NCI-H774 (cell line): Measurements from ENCODE around the gene ALCAM.

Source experiments
- DNase-seq: peaks from one replicate; lab custom pipeline; 2025; lab: John Stamatoyannopoulos, UW

The ALCAM gene

DNA sequence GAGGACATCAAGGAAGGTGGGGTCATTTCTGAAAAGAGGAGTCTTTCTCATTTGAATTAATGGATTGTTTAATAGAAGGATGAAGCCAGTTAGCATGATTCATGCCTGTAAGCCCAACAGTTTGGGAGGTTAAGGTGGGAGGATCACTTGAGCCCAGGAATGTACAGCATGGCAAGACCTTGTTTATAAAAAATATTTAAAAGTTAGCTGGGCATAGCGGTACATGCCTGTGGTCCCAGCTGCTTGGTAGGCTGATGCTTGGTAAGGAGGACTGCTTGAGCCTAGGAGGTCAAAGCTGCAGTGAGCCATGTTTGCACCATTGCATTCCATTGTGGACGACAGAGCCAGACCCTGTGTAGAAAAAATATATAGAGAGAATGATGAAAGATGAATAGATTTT, 165.5 kb downstream of the ALCAM start:
- no peak for DNase-seq

DNA sequence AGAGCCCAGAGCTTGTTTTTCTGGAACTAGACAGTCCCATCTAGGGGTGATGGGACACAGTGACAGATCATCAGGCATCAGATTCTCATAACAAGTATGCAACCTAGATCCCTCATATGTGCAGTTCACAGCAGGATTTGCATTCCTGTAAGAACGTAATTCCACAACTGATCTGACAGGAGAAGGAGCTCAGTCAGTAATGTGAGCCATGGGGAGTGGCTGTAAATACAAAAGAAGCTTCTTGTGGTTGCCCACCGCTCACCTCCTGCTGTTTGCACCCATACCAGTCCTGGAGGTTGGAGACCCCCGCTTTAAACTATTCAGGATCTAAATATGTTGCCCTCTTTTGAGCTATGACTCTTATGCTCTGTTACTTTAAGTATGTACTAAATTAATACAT, 167.3 kb downstream of the ALCAM start:
- no peak for DNase-seq

DNA sequence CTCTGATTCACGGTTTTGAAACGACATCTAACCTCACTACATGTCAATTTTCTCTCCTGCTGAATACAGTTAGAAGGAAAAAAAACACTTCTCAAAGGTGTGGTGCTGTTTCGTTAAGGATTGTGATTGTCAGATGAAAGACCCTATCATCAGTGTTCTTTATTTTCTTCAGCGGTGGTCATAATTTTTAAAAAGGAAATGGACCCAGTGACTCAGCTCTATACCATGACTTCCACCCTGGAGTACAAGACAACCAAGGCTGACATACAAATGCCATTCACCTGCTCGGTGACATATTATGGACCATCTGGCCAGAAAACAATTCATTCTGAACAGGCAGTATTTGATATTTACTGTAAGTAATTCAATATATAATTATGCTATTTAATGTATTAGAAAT, 167.8 kb downstream of the ALCAM start:
- DNase-seq: no peak

DNA sequence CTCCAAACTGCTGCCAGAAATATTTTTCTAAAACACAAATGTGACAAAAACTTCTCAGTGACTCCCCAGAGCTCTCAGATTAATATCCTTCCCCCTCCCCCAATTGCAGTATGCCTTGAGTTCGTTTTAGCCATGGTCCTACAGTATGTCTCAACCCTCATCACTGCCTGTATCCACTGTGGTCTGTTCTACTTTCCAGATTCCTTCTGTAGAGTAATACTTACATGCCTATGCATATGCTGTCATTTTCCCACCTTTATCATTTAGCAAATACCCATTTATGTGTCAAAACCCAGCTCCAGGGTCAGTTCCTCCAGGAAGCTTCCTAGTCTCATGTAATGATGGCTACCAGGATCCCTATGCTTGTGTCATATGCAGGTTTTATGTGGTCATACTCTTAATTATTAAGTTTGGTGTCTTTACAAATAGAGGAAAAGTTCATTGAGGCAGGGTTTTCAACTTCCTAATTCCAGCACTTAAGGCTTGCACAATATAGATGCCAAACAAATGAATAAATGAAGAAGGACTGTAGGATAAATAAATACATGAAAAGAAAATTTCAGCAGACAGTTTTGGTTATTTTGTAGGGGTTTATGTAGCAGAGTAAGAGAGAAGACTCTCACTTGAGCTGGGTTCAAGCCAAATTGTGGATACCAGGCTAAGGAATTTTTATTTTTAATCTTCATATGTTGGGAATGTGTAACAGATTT, 170.8 kb downstream of the ALCAM start:
- DNase-seq: no peak

DNA sequence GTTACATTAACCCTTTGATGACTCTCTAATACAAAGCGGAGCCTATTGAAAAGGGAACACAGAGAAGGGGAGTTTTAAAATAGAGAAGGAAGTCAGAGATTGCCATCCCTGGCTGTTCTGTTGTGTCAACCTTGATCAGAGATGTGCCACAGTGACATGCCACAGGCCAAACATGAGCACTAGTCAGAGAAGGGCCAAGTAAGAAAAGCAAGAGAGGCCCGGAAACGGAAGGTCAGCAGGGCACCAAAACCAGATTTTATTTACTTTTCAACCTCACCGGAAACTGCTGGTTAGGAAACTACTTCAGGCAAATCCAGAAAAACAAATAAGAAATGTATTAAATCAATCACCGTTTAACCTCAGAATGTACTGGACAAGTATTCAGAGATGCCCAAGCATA, 171.8 kb downstream of the ALCAM start:
- no peak for DNase-seq

DNA sequence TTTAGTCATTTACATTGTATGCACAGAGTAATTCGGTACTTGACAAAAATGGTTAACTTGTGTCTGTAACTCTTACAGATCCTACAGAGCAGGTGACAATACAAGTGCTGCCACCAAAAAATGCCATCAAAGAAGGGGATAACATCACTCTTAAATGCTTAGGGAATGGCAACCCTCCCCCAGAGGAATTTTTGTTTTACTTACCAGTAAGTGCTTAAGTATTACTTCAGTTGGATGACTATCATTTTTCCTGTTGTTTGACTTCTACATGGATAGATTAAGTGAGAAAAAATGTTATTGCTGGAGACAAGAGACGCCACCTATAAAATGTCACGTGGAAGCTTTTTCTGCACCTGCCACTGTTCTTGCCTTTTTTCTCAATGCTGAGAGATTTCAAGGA, 173.2 kb downstream of the ALCAM start:
- no peak for DNase-seq

DNA sequence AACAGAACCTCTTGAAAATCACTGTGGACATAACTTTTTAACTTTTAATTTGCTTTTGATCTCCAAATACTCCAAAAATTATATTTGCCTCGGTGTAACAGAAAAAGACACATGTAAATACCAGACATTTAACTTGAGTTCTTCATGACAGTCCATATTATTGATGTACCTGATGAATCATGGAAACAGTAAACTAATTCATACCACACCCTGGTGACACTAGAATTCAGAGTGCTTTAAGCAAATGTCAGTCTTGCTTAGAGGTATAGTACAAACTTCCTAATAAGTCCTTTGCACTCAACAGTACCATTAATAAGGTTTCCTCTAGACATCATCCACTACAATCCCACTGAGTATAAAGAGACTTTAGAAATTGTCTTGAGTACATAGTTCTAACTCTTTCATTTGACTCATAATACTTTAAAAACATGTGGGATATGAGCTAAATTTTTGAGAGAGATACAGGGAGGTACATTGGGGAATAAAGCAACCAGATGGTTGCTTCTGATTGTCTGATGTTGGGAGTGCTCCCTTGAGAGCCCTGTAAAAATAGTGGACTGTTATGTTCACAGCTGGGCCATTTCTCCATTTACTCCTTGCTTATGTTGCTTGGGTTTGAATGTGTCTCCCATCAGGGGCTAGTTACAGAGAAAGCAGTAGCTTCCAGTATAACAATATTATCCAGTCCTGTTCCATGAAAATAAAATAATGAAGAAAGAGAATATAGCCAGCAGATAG, 175.7 kb downstream of the ALCAM start:
- DNase-seq: no peak

DNA sequence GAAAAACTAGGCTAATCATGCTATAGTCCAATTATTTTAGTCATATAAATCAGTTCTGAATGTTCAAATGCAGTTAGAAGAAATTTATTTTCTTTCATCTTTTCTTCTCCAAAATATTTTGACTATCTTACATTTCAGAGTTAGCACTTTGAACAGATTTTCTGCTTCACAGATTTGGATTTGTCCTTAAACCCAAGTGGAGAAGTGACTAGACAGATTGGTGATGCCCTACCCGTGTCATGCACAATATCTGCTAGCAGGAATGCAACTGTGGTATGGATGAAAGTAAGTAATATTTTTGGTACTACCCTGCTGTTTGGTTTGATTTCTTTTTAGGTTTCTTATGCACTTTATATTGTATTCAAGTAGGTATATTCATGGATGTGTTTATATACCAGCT, 178.3 kb downstream of the ALCAM start:
- DNase-seq: no peak

DNA sequence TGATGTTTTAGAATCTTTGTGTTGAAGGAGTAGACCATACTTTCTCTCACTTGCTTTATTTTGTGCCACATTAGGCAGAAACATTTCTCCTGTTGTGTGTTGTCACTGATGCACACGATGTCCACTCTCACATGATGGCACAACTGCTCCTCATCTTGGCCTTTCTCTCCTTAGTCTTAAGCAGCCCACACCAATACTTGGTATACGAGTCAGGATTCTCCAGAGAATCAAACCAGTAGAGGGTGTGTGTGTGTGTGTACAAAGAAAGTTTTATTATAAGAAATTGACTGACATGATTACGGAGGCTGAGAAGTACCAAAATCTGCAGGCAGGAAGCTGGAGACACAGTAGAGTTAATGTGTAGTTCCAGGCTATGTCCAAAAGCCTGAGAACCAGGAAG, 187.1 kb downstream of the ALCAM start:
- DNase-seq: no peak

DNA sequence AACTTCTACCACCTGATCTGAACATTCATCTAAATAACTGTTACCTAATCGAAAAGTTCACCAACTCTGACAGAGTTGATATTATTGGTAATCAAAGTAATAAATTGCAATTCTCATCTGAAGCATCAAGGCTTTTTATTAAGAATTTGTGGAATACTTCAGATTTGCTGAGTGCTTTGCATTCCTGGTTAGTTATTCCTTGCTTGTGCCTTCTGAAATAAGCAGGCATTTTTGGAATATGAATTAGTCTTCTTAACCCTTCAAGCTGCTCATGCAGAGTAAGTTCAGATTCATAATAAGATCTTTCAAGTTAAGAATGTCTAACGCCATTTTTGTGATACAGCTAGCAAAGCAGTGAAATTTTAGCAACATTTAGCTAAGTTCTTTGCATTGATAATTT, 188.5 kb downstream of the ALCAM start:
- DNase-seq: no peak

DNA sequence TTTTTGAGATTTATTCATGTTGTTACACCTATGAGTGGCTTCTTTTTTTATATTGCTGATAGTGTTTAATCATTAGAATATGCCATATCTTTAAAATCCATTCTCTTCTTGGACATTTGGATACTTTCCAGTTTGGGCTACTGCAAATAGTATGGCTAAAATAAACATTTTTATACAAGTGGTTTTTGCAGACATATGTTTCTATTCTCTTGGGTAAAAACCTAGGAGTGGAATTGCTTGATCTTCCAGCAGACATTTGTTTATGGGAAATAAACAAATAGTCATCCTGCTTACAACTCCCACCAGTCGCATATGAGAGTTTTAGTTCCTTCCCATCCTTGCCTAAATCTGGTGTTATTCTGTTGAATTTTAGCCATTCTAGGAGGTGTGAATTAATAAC, 193.1 kb downstream of the ALCAM start:
- DNase-seq: no peak

DNA sequence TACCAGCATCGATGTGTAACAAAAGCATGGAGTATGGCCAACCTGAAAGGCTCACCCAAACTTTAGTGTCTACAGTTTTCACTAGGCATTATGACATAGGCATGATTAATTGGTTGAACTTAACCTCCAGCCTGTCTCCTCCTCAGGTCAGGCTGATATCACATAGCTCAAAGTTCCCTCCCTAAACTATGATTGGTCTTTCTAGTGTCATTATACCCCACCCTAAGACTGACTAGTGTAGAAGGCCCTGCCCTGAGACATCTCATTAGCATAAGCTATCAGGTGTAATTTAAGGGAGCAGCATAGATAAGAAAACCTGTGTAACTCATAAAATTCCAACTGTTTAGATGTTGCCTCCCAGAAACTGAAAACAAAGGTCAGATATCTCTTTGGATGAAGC, 195.2 kb downstream of the ALCAM start:
- DNase-seq: no peak

DNA sequence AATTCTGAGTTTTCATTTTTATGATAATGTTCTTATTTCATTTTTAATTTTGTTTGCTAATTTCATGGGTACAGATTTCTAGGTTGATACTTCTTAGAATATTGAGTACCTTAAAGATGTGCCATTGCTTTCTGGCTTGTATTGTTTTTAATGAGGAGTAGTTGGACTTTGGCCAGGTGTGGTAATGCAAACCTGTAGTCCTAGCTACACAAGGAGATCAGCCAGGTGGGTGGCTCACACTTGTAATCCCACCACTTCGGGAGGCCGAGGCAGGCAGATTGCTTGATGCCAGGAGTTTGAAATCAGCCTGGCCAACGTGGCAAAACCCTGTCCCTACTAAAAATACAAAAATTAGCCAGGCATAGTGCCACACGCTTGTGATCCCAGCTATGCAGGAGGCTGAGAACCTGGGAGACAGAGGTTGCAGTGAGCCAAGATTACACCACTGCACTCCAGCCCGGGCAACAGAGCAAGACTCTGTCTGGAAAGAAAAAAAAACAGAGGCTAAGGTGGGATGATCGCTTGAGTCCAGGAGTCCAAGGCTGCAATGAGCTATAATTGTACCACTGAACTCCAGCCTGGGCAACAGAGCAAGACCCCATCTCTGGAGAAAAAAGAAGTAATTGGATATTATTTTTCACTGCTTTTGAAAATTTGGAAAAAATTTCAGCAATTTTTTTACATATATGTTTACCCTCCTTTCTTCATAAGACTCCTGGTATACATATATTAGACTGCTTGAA, 198.0 kb downstream of the ALCAM start:
- no peak for DNase-seq

DNA sequence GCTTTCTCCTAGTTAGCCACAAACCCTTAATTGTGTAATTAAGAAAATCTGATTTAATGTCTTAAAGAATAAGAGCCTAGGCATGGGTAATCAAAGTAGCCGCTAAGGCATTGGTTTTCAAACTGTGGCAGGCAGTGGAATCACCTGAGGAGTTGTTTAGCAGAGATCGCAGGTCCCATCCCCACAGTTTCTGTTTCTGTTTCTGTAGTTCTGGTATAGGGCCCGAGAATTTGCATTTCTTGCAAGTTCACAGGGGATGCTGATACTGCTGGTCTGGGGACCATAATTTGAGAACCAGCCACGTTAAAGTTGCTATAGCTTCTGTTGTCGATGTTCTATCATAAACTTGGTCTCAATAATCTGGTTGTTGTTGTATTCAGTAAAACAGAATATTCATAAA, 204.3 kb downstream of the ALCAM start:
- no peak for DNase-seq

DNA sequence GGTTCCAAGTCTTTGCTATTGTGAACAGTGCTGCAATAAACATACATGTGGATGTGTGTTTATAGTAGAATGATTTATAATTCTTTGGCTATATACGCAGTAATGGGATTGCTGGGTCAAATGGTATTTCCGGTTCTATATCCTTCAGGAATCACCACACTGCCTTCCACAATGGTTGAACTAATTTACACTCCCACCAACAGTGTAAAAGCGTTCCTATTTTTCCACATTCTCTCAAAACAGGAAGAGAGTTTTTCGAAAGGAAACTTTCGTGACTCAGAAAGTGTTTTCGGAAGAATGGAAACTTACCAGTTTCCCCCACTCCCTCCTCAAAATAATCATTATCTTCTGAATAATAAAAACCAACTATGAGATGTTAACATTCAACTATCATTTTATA, 205.8 kb downstream of the ALCAM start:
- DNase-seq: no peak

DNA sequence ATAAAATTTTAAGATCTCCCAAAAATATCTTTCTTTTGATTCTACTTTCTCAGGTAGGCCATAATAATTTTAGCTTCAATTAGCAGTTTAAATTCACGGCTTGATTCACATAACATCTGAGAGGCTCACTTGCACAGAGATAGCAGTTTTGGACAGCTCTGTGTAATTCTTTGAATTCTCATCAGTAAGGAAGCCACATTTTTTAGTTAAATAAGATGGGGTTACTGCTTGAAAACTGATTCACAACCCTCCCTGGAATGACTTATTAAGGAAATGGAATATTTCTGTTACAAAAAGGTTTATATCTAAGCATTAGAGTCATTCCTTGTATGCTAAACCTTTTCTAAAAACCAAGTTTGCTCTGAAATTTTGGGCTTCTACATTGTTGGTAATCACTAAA, 212.7 kb downstream of the ALCAM start:
- no peak for DNase-seq

DNA sequence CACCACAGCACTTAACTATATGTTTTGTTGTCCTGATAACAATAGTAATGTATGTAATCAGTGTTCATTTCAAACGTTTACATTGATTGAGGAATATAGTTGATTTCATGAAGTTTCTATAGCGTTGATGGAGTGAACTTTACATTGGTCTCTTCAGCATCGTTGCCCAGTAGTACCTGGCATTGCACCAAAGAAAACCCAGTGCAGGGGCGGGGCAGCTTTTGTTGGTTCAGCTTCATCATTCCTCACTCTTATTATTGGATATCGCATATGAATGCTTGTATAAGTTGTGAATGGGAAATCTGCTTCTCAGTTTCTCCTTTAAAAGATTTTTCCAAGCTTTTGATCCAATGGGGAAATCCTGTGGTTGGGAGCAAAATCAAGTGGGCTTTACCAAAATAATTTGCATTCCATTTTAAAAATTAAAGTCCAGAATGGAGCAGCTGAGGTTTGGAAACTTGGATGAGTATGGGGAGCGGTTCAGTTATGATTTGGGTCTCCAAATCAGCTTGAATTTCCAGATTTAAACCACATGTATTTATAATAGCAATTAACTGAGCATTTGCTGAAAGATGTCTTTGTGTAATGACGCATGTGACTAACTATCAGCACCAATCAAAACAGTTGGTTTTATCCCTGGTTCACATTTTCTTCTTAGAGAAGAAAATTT, 213.7 kb downstream of the ALCAM start:
- DNase-seq: no peak

DNA sequence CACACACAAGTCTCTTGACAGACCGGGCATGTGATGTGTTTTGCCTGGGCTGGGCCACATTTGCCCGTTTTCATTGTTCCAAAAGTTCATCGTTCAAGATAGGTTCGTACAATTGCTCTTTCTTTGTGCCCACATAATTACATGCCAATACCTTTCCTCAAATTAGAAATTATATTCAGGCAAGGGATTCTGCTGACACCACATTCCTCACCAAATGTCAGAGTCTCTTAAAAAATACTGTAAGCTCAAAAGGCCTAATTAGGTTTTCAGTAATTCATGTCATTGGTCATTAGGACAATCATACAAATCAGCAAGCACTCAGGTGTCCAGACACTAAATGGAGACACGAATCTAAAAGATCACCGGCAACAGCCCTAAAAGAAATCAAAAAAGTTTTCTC, 215.3 kb downstream of the ALCAM start:
- DNase-seq: no peak

DNA sequence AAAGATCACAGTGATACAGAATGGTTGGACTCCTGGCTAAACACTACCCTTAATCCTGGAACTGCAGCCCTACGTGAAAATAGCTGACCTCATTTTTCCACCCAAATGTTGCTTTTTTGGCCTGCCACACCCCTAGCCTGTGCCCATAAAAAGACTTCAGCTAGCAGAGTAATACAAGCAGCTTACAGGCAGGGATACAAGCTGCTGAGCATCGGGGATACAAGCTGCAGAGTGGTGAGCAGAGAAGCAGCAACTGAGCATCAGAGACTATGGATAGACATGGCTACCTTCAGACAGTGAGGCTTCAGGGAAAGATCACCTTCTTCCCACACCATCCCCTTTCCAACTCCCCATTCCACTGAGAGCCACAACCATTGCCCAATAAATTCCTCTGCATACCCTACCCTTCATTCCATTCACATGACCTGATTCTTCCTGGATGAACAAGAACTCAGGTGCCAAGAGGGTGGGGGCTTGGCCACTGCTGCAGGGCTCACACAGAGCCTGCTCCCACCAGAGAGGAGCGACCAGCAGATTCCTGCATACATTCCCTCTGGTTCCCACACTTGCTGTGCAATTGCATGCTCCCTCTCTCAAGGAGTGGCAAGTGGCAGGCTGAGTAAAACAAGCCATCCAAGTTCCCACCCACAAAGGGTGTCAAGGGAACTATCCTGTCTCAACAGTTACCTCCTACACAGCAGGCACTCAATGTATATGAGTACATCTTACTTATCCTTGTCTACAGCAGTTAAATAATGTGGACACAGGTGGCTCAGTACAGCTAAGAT, 217.5 kb downstream of the ALCAM start:
- no peak for DNase-seq

DNA sequence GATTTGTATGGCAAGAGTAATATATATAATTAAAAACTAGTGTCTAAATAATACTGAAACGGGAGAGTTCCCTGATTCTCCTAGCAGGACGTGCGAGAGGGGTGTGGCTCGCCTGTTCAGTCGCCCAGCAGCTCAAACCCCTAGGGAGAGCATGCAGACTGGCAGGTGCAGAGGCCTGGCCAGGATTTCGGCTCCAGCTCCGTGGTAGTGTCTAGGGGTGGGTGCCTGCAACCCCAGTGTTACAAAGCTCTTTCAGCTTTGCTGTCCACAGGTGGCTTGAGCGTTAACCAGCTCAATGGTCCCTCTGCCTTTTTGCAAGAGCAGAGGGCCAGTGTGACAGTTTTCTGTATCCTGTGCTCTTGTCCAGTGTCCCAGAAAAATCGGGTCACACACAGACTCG, 226.6 kb downstream of the ALCAM start:
- no peak for DNase-seq

DNA sequence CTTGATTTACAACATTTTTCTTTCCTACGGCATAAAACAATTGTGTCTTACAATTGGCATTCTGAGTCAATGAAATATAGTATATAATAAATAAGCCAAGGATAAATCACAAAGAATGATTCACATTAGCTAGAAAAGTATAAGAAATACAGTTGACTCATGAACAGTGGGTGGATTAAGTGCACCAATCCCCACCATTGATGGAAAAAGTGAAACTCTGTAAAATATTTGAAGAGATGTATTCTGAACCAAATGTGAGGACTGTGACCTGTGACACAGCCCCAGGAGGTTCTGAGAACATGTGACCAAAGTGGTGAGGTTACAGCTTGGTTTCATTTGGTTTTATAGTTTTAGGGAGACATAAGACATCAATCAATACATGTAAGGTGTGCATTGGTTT, 227.5 kb downstream of the ALCAM start:
- no peak for DNase-seq
